Activated T-helper 1 cell treated with anti-CD3 and anti-CD28 coated beads, Interleukin-12 subunit alpha, Interleukin-12 subunit beta, Interleukin-2, Interleukin-4 antibody, amounts not matched to agents 30 ng/mL and 10 ng/mL and 1 ng/mL, durations not matched to agents 14 hours and 24 hours and 36 hours (primary cell): ENCODE measurements around the gene IL17A. TPM values are rescaled to one million over a fixed set of nuclear protein-coding genes. Genes with fewer than 3 reads are reported as not detected.

Source experiments
- DNase-seq: peaks from one replicate; pipeline ENCODE4 v3.0.0; 2021; ENCODE audit warnings: low spot score
- H3K27ac Mint-ChIP-seq: one replicate; pipeline ENCODE4 v1.8.0; 2021; ENCODE audit warnings: mild to moderate bottlenecking, mixed read lengths
- H3K27me3 Mint-ChIP-seq: one replicate; pipeline ENCODE4 v1.8.0; 2022; ENCODE audit warnings: mild to moderate bottlenecking, moderate library complexity, mixed read lengths; ENCODE audit not compliant: insufficient read depth
- H3K36me3 Mint-ChIP-seq: one replicate; pipeline ENCODE4 v1.8.0; 2021; ENCODE audit warnings: low read depth, mixed read lengths
- H3K4me1 Mint-ChIP-seq: one replicate; pipeline ENCODE4 v1.8.0; 2021; ENCODE audit warnings: low read depth, mixed read lengths
- H3K4me3 Mint-ChIP-seq: one replicate; pipeline ENCODE4 v1.8.0; 2021; ENCODE audit warnings: mild to moderate bottlenecking, moderate library complexity, mixed read lengths
- H3K9me3 Mint-ChIP-seq: one replicate; pipeline ENCODE4 v1.8.0; 2021; ENCODE audit warnings: mixed read lengths
- intact Hi-C: fragments of 100-400 bp; cut with micrococcal nuclease; formaldehyde crosslinking; loops from one replicate; pipeline ENCODE4 v1.15.1; 2024
- total RNA-seq: library from RNA; stranded (reverse); gene quantifications from 2 replicates; pipeline ENCODE4 v1.2.3, GENCODE V29; 2022

Gene IL17A
- not detected in 2 replicates for total RNA-seq

DNA sequence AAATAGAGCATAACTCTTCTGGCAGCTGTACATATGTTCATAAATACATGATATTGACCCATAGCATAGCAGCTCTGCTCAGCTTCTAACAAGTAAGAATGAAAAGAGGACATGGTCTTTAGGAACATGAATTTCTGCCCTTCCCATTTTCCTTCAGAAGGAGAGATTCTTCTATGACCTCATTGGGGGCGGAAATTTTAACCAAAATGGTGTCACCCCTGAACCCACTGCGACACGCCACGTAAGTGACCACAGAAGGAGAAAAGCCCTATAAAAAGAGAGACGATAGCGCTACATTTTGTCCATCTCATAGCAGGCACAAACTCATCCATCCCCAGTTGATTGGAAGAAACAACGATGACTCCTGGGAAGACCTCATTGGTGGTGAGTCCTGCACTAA lies at the start of gene IL17A:
Gene IL17A (plus strand): TSS at position 301 of the 400 bp plus-strand sequence. CDS start 57 bp downstream, at position 358.
- H3K4me3 Mint-ChIP-seq, result no peak within 1 kb of the TSS
- no peak within 1 kb of the TSS for H3K27ac Mint-ChIP-seq
- no peaks in the 10 kb centered on the region for H3K4me1 Mint-ChIP-seq
- no peak for DNase-seq
- intact Hi-C loops, result no loop called here
- no peaks in the 10 kb centered on the region for H3K9me3 Mint-ChIP-seq
- H3K27me3 Mint-ChIP-seq, result peaks cover 66% of the 10 kb centered on the region
- H3K36me3 Mint-ChIP-seq, result no peaks in the 10 kb centered on the region

DNA sequence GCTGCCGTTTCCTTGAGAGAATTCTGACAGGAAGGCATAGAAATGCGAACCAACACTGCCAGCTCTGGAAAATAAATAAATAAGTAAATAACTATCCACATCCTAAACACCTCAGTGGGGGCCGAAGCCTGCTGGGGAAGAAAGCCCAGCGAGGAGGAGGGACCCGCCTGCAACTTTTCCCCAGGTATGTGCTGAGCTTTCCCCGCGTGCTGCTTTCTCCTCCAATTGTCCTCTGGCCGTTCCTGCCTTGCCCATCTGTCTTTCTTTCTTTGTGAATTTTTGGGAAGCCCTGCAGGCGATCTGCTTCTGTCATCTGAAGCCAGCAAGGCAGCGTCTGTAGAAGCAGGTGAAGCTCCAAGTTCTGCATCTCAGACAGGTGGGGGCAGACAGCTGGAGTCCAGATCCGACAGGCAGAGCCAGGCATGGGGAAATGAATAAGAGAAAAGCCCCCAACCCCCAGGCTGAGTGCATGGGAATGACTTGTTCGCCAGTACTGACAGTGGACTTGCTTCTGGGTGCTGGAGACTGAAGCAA lies 49.2 kb upstream of the IL17A start:
- H3K4me1 Mint-ChIP-seq, result no peaks in the 10 kb centered on the region
- no peaks in the 10 kb centered on the region for H3K36me3 Mint-ChIP-seq
- no peak overlapping the region for H3K27ac Mint-ChIP-seq
- peaks cover 15% of the 10 kb centered on the region for H3K27me3 Mint-ChIP-seq
- no peak overlapping the region for H3K4me3 Mint-ChIP-seq
- DNase-seq, result no peak
- no peaks in the 10 kb centered on the region for H3K9me3 Mint-ChIP-seq
- intact Hi-C loops, result no loop called here

DNA sequence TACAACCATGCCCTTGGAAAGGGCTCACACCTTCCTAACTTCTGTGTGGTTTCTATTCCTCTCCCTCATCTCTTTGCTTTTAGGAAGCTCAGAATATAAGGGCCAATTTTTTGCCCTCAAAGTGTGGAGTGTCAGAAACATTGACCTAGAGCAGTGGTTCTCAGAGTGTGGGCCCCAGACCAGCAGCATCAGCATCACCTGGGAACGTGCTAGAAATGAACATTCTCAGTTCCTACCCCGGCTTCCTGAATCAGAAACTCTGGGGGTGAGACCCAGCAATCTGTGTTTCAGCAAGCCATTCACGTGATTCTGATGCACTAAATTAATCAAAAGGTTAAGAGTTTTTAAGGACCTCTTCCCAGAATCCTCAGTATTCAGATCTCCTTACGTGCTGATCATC lies 47.9 kb upstream of the IL17A start:
- Mint-ChIP-seq H3K9me3 (no peaks in the 10 kb centered on the region), H3K4me3 (no peak overlapping the region), H3K36me3 (no peaks in the 10 kb centered on the region), H3K27me3 (peaks cover 9% of the 10 kb centered on the region), H3K27ac (no peak overlapping the region), H3K4me1 (no peaks in the 10 kb centered on the region)
- DNase-seq, result no peak
- intact Hi-C loops, result no loop called here

DNA sequence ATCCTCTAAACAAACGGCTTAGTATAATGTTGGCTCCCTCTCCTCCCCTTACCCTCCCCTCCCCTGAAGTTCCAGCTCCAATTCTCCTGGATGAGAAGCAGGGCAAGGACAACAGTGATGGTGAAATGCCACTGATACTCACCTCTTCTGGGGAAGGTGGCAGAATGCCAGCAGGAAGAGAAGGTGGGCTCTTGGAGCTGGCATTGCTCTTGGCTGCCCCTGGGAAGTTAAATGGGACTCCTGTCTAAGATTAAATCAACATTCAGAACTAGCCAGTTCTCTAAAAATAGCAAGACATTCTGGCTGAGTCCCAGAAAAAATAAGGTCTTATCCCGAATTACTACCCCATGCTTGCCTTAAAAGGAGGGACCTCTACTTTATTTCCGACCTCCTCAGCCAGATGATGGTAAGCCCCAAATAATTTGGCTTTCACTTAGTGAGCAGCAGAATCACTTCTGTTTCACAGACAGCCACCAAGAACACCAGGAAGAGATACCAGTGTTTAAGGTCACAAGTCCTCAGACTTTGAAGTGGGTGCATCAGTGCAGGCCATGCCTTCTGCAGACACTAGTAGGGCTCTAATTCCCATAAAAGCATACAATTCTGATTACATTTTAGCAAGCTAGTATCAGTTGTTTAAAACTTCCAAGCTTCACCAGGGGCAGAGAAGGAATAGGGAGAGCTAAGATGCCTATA lies 46.0 kb upstream of the IL17A start:
- H3K36me3 Mint-ChIP-seq, result no peaks in the 10 kb centered on the region
- peaks cover 19% of the 10 kb centered on the region for H3K27me3 Mint-ChIP-seq
- intact Hi-C loops, result no loop called here
- H3K9me3 Mint-ChIP-seq, result no peaks in the 10 kb centered on the region
- no peak overlapping the region for H3K4me3 Mint-ChIP-seq
- no peaks in the 10 kb centered on the region for H3K4me1 Mint-ChIP-seq
- no peak for DNase-seq
- H3K27ac Mint-ChIP-seq, result no peak overlapping the region

DNA sequence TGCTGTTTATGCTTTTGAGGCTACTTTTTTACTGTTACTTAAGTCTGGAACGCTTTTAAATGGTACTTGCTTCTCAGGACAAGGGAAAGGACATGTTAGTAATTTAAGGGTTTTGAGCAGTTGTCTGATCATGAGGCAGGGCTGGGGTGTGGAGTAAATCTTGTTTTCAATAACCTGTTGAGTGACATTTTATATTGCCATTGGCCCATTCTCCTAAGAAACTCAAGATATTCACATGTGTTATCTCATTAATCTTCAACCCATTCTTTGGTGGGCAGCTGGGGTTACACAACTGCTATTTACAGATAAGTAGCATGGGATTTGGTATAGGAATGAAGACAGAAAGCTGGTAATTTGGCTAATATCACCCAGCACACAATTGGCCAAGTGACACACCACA lies 44.6 kb upstream of the IL17A start:
- H3K36me3 Mint-ChIP-seq, result no peaks in the 10 kb centered on the region
- no peak for DNase-seq
- H3K4me3 Mint-ChIP-seq, result no peak overlapping the region
- no peak overlapping the region for H3K27ac Mint-ChIP-seq
- peaks cover 23% of the 10 kb centered on the region for H3K27me3 Mint-ChIP-seq
- no peaks in the 10 kb centered on the region for H3K4me1 Mint-ChIP-seq
- intact Hi-C loops, result no loop called here
- H3K9me3 Mint-ChIP-seq, result no peaks in the 10 kb centered on the region

DNA sequence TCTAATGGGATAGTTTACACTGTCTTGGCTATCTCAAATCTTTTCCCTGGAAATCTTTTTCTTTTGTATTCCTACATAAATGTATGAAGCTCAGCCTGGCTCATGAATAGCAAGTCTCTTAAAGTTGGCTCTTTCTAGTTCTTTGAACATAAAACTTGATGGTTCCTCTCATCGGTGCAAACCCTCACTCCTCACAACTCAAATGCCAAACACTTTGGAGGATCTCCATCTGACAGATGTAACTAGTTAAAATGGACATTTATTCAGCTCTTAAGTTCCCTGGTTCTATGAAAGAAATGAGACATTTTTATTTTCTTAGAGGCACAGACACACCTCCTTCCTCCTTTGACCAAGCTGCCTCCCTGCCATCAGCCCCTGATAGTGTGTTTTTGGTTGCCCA lies 43.6 kb upstream of the IL17A start:
- Mint-ChIP-seq H3K4me1 (no peaks in the 10 kb centered on the region), H3K9me3 (no peaks in the 10 kb centered on the region), H3K27me3 (peaks cover 28% of the 10 kb centered on the region), H3K36me3 (no peaks in the 10 kb centered on the region), H3K4me3 (no peak overlapping the region), H3K27ac (no peak overlapping the region)
- no peak for DNase-seq
- intact Hi-C loops, result no loop called here

DNA sequence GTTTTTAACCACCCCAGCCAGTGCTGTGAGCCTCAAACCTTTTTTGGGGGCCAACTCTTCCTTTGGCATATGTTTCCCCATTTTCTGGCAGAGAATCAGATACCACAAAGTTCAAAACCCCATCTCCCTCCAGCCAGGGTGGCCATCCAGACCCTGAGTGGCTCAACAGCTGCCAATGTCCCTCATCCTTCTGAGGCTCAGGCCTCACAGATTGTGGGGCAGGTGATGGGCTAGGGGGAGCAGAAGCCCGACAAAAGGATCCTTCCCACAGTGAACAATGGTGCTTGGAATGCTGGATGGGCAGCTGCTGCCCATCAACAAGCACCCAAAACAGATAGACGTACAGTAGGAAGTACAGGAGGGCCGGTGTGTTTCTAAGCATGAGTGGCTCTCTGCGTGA lies 42.6 kb upstream of the IL17A start:
- no peaks in the 10 kb centered on the region for H3K9me3 Mint-ChIP-seq
- H3K4me1 Mint-ChIP-seq, result no peaks in the 10 kb centered on the region
- peaks cover 31% of the 10 kb centered on the region for H3K27me3 Mint-ChIP-seq
- no peaks in the 10 kb centered on the region for H3K36me3 Mint-ChIP-seq
- no peak for DNase-seq
- no peak overlapping the region for H3K4me3 Mint-ChIP-seq
- no peak overlapping the region for H3K27ac Mint-ChIP-seq
- intact Hi-C loops, result no loop called here

DNA sequence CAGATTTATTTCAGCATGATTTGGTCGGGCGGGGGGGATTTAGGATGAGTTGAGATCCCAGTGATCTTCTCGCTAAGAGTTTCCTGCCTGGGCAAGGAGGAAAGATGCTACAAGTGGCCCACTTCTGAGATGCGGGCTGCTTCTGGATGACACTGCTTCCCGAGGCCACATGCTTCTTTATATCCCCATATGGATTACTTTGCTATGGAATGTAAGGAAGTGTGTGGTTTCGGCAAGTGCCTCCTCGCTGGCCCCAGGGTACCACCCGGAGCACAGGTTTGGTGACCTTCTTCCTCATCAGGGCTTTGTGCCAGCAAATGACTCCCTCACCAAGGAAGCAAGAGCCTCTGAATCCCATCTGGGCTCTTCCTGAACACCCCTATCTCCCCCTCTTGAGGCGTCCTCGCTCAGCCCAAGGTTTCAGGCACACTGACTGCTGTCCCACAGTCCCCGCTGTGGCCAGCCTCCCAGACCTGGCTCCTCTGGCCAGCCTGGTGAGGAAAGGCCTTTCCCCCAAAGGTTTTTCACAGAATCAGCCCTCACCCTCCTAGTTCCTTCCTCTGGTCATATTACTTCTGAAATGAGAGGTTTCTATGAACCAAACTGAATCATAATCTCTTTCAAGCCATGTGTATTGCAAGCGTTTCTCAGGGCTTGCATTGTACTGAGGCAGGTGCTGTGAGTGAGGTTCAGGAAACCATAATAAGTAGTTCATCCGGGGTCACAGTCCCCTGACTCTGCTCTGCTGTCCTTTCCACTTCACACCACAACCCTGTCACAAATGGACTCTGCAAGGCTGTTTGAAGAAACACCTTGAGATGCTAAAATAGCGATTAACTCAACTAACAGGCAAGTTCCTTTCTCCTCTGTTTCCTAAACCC lies 41.7 kb upstream of the IL17A start:
- intact Hi-C loops, result no loop called here
- Mint-ChIP-seq H3K4me1 (no peaks in the 10 kb centered on the region), H3K36me3 (no peaks in the 10 kb centered on the region), H3K27ac (no peak overlapping the region), H3K27me3 (peaks cover 35% of the 10 kb centered on the region), H3K9me3 (no peaks in the 10 kb centered on the region), H3K4me3 (no peak overlapping the region)
- DNase-seq, result no peak

DNA sequence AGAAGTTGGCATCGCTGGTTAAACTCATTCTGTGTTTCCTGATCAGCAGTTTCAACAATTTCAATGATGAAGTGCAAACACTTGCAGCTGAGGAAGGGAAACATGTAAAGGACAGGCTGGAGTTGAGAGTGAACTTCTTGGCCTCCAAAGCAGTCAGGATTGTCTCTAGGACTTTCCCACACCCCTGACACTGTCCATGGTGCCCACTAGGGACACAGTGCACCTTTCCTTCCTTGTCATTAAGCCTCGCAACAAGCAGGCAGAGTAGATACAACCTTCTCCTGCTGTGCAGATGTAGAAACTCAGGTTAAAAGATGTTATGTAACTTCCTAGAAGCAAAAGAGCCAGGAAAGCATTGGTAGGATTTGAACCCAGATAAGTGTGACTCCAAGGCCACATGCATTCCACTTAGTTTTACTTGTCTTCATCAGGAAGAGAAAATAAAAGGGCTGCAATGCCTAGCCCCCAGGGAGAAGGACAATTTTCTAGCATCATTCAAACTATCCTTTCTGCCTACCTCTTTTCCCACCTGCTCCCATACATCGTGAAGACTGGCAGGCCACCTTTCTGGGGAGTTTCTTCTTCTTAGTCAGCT lies 39.2 kb upstream of the IL17A start:
- Mint-ChIP-seq H3K27ac (no peak overlapping the region), H3K4me3 (no peak overlapping the region), H3K9me3 (no peaks in the 10 kb centered on the region), H3K4me1 (no peaks in the 10 kb centered on the region), H3K36me3 (no peaks in the 10 kb centered on the region), H3K27me3 (peaks cover 47% of the 10 kb centered on the region)
- no peak for DNase-seq
- intact Hi-C loops, result no loop called here

DNA sequence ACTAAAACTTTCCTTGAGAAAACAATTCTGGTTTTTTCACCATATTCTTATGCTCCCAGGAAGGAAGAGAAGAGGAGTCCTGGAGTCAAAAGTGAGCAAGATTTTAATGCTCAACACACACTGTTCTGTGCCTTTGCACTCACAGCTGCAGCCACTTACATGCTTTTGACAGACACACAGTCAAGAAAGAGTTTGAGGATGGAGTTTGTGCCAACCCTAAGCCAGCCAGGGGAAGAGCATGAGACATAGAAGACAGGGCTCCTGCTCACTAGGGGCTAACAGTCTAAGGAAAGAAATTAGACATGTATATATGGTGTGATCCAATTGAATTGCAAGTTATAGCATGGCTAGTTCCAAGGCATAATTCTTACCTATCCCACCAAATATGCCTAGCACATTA lies 37.1 kb upstream of the IL17A start:
- intact Hi-C loops, result no loop called here
- H3K27ac Mint-ChIP-seq, result no peak overlapping the region

DNA sequence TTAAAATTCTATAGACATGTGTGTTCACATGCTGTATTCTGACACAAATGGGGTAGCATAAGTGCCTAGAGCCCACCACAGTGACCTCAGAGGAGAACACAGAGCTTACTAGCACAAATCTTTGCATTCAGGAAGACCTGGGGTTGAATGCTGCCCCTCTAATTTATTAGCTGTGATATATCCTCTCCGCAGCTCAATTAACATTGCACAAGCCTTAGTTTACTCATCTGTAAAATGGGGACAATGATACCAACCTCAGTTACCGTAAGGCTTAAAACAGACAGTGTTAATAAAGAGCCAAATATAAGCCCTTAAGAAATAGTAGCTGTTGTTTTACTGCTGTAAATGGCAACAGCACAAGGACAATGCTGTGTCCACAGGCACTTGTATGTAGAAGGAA lies 36.2 kb upstream of the IL17A start:
- DNase-seq, result no peak
- H3K36me3 Mint-ChIP-seq, result no peaks in the 10 kb centered on the region
- H3K27me3 Mint-ChIP-seq, result peaks cover 39% of the 10 kb centered on the region
- intact Hi-C loops, result no loop called here
- no peak overlapping the region for H3K27ac Mint-ChIP-seq
- H3K4me1 Mint-ChIP-seq, result no peaks in the 10 kb centered on the region
- no peak overlapping the region for H3K4me3 Mint-ChIP-seq
- H3K9me3 Mint-ChIP-seq, result no peaks in the 10 kb centered on the region

More for the DNA sequence above, 37.1 kb upstream of the IL17A start:
- Mint-ChIP-seq H3K27me3 (peaks cover 44% of the 10 kb centered on the region), H3K4me3 (no peak overlapping the region), H3K4me1 (no peaks in the 10 kb centered on the region), H3K9me3 (no peaks in the 10 kb centered on the region), H3K36me3 (no peaks in the 10 kb centered on the region)
- DNase-seq, result no peak

DNA sequence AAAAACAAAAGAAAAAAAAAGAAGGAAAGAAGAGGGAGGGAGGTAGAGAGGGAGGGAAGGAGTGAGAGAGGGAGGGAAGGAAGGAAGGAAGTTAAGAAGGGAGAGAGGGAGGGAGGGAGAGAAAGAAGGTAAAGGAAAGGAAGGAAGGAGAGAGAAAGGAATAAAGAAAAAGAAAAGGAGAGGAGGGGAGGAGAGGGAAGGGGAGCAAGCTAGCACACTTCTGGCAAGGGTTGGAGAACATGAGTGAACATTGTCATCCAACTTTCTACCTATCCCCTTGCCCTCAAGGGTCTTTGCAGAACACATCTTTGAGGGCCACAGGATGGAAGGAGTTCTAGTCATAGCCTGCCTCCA lies 34.1 kb upstream of the IL17A start:
- intact Hi-C loops, result no loop called here
- H3K4me1 Mint-ChIP-seq, result peaks cover 17% of the 10 kb centered on the region
- no peak overlapping the region for H3K4me3 Mint-ChIP-seq
- peaks cover 43% of the 10 kb centered on the region for H3K27me3 Mint-ChIP-seq
- DNase-seq, result no peak
- H3K36me3 Mint-ChIP-seq, result no peaks in the 10 kb centered on the region
- H3K9me3 Mint-ChIP-seq, result no peaks in the 10 kb centered on the region
- no peak overlapping the region for H3K27ac Mint-ChIP-seq

DNA sequence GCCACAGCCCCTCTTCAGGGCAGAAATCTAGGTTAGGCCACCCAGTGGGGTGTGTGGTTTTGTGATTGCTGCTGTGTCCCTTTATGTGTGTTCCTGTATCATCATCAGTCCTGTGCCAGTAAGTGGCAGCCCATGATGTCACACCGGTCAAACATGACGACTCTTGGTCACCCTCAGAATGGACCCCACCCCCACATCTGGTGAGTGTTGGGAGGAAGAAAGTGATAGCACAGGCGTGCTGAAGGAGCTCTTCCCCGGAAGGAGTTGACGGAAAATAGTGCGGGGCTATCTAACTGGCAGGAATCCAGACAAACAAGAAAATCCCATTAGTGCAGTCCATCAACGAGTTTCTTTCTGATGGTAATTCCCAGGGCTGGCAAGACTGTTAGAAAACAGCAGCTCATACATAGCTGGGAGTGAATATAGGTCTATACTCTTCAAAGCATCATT lies 33.4 kb upstream of the IL17A start:
- peaks cover 4% of the 10 kb centered on the region for H3K9me3 Mint-ChIP-seq
- H3K27me3 Mint-ChIP-seq, result peaks cover 41% of the 10 kb centered on the region
- DNase-seq, result no peak
- H3K36me3 Mint-ChIP-seq, result no peaks in the 10 kb centered on the region
- intact Hi-C loops, result no loop called here
- H3K4me1 Mint-ChIP-seq, result peaks cover 24% of the 10 kb centered on the region
- H3K27ac Mint-ChIP-seq, result no peak overlapping the region
- H3K4me3 Mint-ChIP-seq, result no peak overlapping the region
